DND-41 (cell line): ENCODE results near the gene APCDD1L.
"Not testable (repeated sequence)": the region's sequence is repeated elsewhere in the genome, so short reads cannot be mapped to it uniquely, and the experiment has no call there.

Experiments used
- EZH2 ChIP-seq: IDR thresholded peaks from 3 replicates; pipeline ENCODE4 v1.6.1; 2012; ENCODE audit warnings: borderline replicate concordance, low read depth, mild to moderate bottlenecking, moderate library complexity, low read length, inconsistent platforms; ENCODE audit not compliant: severe bottlenecking
- TF ChIP-seq, protein P1 (sequence below): IDR thresholded peaks from 2 replicates; pipeline ENCODE4 v1.5.1; 2012; ENCODE audit warnings: borderline replicate concordance, low read length, moderate library complexity, mild to moderate bottlenecking; ENCODE audit not compliant: poor library complexity, severe bottlenecking; ENCODE audit errors: extremely low read depth

DNA sequence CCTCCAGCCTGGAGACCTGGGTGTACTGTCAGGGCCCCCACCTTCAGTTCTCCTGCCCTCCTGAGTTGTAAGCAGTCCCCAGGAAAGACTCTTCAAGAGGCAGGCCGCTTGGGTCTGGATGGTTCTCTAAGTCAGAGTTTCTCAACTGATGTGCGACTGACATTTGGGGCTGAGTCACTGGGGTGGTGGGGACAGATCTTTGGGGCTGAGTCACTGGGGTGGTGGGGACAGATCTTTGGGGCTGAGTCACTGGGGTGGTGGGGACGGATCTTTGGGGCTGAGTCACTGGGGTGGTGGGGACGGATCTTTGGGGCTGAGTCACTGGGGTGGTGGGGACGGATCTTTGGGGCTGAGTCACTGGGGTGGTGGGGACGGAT is 26.8 kb upstream of the APCDD1L start:
- TF ChIP-seq EZH2 = not testable (repeated sequence)
- TF ChIP-seq, protein P1, sequence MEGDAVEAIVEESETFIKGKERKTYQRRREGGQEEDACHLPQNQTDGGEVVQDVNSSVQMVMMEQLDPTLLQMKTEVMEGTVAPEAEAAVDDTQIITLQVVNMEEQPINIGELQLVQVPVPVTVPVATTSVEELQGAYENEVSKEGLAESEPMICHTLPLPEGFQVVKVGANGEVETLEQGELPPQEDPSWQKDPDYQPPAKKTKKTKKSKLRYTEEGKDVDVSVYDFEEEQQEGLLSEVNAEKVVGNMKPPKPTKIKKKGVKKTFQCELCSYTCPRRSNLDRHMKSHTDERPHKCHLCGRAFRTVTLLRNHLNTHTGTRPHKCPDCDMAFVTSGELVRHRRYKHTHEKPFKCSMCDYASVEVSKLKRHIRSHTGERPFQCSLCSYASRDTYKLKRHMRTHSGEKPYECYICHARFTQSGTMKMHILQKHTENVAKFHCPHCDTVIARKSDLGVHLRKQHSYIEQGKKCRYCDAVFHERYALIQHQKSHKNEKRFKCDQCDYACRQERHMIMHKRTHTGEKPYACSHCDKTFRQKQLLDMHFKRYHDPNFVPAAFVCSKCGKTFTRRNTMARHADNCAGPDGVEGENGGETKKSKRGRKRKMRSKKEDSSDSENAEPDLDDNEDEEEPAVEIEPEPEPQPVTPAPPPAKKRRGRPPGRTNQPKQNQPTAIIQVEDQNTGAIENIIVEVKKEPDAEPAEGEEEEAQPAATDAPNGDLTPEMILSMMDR = not testable (repeated sequence)
